HG03575 (cell line): ENCODE data around the gene PSPN.

Experiments used
- ATAC-seq: cut with Tn5 transposase; IDR thresholded peaks from one replicate; pipeline ENCODE4 v1.9.1; 2021; ENCODE audit not compliant: unreplicated experiment, insufficient number of reproducible peaks, low FRiP score; ENCODE audit errors: extremely low read depth

Gene PSPN, protein sequence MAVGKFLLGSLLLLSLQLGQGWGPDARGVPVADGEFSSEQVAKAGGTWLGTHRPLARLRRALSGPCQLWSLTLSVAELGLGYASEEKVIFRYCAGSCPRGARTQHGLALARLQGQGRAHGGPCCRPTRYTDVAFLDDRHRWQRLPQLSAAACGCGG

DNA sequence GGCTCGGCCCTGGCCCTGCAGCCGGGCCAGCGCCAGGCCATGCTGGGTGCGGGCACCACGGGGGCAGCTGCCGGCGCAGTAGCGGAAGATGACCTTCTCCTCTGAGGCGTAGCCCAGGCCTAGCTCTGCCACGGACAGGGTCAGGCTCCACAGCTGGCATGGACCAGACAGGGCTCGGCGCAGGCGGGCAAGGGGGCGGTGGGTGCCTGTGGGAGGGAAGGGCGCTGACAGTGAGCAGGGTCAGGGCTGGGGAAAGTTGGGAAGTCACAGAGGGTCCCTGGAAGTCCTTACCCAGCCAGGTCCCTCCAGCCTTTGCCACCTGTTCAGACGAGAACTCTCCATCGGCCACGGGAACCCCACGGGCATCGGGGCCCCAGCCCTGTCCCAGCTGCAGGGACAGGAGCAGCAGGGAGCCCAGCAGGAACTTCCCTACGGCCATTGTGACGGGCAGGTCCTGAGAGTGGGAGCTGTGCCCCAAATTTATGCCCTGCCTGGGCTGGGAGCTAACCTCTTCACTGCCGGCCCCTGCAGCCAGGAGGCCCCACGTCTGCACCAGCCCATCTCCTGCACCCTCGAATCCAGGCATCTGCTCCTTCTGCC lies at the start of gene PSPN:
Gene PSPN (minus strand): TSS at position 523 of the 600 bp plus-strand sequence. CDS start 84 bp downstream, at position 439.
- ATAC-seq, result no peak

DNA sequence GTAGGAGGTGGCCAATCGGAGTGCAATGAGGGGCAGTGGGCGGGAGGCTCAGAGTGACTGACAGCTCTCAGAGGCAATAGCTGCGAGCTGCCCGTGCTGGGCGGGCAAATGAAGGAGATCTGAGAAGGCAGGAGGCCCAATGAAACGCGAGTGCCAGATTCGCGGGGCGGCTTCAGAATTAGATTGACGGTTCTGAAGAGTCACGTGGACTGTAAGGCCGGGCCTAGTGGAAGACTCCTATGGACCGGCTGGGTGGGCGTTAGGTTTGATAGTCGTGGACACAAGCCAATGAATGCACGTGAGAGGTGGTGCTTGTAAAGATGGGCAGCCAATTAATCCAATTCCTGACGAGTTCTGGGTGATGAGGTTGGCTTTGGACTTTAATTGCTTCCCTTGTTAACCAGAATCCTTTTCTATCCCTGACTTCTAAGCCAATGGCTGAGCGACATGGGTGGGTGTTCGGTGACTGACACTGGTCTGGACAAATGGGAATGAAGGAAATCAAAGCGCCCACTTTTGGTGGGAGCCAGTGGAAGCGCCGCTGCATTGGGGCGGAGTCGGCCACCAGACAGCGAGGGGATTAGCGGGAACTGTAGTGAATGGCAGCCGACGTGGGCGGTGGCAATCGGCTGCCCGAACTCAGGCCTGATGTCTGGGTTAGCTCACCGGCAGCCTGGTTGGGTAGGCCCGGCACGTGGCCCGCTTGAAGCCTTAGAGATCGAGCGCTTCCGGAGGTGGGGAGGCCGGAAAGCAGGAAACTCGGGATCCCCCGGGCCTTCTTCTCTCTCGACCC lies 49.4 kb upstream of the PSPN start:
- ATAC-seq, result peak; percentile 69

DNA sequence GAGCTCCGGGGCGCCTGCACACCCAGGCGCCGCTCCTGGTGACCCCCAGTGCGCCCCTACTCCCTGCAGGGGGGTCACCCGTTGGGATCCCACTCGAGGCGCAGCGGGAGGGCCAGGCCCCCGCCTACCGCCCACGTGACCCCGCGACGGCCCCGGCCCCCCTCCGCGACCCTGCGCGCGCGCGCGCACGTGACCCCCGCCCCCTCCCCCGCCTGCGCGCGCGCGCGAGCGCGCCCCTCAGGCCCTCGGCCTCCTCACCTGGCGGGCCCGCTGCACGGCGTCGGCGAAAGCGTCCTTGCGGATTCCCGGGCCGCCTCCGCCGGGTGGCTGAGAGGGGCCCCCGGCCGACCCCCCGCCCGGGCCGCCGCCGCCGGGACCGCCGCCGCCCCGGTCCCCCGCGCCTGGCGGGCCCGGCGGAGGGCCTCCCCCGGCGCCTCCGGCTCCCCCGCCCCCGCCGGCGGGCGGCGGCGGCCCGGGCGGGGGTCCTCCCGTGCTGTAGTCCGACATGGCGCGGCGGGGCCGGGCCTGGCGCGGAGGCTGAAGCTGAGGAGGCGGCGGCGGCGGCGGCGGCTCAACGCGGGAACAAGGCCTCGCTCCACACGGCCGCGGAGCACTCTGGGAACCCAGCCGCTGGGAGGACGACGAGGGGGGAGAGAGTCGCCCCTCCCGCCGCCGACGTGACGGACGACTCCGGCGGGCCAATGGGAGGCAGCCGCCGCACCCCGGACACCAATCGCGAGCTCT lies 48.6 kb upstream of the PSPN start, which contains the start of gene KHSRP:
Gene KHSRP (minus strand): TSS at position 617 of the 744 bp plus-strand sequence. CDS start 110 bp downstream, at position 507.
- ATAC-seq, result no peak

DNA sequence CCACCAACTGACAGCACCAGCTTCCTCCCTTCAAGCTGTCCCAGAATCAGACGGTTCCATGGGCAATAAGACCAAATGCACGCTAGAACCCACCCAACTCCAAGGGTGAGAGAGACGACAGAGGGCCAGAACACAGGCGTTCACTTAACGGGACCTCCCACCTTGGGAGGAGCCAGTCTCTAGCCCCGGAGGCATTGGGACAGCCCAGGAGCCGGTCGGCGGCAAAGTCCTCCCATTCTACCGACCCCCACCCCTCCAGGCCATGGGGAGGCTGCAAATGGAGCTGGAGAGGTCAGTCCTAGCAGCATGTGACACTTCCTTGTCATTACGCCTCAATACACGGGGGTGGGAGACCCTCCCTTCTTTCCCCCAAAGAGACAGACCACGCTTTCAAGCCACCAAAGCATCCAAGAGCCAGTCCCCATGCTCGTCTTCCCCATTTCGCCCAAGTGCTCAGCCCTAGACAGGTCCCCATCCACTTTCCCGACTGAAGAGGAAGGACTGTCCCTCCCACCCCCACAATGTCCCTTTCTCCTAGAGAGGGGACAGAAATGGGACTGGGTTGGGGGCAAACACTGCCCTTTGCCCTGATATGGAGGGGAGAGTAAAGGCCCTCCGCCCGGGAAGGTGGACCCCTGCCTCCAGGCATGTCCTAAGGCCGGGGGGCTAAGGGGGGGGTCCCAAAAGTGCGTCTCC lies 47.9 kb upstream of the PSPN start:
- no peak for ATAC-seq

DNA sequence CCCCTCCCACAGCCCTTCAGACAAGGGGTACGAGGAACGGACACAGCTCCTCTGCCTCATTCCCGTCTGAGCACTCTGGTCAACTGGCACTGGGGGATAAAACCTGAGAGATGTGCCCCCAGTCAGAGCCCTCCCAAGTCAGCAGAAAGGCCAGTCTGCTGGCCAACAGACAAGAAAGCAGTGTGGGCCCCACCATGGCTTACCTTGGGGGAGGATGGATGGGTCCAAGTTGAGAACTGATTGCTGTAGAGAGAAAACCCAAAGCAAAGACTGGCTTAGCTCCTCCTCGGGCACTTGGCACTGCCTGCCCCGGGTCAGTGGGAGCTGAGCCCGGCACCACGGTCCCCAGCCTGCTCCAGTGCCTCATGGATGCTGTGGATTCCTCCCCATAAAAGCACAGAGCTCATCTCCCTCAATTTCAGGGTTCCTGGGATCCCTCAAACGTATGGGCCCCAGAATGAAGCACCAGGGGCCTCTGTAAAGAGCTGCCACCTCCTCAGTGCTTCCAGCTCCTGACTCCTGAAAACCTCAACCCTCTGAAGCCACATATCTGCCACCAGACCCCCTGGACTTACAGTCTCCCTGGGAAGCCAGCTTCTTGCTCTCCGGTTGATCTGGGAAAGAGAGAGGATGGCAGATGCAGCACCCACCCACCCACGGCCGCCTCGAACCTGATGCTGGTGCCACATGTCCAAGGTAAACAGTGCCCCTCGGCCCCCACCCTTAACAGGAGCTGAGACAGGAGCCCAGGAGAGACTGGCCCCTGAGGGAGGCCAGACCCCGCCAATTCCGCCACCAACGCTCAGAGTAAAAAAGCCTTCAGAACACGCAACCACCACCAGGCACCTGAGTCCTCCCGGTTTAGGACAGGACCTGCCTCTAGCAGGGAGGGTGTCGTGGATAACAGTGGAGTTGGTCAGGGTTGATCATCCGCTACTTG lies 45.6 kb upstream of the PSPN start:
- ATAC-seq, result no peak

DNA sequence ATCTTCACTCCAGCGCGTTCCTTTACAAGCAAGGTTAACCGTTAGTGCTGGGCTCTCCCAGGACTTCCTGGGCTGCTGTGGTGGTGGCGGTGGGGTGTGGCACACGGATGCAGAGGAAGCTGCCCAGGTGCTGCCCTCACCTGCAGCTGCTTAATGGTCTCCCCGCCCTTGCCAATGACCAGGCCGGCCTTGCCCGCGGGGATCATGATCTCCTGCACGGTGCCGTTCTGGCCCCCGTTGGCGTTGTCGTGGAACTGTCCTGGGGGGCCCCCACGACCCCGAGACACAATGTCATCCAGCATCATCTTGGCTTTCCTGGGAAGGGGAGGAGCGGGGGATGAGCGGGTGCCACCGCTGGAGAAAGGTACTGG lies 42.8 kb upstream of the PSPN start:
- ATAC-seq, result no peak

DNA sequence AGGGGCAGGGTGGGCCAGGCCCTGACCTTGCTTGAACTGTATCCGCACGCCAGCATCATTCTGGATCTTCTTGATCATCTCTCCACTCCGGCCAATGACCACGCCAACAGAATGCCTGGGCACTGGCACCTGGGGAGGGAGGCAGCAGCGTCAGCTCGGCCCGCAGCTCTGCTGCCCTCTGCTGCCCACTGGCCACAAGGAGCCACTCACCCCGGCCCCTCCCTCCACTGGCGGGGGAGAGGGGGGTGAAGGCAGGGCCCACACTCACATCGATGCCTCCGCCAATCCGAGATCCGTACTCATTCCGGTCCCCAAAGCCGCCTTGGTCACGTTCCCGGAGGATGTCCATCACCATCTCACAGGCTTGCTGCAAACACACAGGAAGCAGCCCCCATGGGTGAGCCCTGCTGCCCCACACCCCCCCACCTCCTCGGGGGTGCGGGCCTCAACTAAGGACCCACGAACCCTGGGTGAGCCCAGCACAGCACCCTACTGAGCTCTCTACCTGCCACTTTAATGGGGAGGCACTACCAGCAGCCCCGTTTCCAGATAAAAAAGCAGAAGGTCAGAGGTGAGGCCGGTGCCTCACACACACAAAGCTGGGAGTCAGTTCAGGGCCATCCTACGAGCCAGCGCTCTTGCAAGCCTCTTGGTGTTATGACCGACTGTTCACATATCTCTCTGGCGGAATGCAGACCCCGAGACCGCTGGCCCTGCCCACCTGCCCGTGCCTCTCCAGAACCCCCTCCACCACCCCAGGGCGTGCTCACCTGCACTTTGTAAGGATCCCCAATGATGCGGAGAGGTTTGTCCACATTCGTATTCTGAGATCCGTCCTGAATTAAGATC lies 42.2 kb upstream of the PSPN start:
- ATAC-seq, result no peak

DNA sequence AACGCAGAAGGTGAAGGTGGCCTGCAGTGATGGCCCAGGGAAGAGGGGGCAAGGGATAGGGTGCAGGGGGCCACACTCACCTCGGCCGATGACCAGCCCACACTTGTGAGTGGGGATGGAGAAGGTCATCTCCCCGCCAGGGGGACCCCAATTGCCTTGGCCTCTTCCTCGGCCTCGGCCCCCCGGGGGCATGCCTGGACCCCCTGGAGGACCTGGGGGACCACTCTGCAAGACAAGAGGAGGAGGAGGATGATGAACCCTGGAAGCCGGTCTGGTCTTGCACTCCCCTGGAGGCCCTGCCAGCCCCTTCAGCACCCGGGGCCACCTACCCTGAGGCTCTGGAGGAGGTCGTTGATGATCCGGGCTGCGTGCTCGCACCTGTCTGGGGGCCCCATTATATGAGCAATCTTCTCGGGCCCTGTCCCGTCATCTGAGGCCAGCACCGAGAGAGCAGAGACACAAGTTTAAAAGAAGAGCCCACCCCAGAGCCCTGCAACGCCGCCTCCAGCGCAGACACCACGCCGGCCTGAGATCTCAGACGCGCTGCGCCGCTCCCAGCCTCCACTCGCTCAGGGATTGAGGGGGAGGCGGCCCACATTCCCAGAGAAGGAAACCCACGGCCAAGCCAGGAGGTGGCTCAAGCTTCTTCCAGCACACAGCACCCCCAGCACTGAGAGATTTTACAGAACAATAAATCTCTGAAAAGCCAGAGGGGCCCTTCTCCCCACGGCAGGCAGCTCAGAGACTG lies 41.1 kb upstream of the PSPN start:
- no peak for ATAC-seq

DNA sequence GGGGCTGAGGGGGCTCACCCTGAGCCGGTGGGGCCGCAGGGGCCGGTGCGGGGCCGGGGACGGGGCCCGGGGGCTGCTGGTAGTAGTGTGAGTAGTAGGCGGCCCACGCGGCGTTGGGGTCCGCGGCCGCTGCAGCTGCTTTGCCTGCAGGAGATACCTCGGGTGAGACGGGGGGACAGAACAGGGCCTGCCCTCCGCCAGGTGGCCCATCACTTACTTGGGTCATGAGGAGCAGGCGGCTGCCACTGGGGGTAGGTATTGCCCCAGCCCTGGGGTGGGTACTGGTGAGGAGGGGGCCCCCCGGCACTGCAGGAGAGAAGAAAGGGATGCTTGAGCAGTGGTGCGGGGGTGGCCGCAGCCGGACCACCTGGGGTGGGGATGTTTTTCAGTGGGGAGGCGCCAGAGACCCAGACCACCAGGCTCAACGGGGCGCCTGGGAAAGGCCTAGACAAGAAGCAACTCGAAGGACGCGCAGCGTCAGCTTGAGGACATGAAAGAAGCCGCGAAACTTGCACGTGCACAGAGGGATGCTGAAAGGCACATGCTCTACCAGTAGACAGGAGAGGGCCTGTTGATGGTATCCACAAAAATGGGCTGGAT lies 40.0 kb upstream of the PSPN start:
- no peak for ATAC-seq

DNA sequence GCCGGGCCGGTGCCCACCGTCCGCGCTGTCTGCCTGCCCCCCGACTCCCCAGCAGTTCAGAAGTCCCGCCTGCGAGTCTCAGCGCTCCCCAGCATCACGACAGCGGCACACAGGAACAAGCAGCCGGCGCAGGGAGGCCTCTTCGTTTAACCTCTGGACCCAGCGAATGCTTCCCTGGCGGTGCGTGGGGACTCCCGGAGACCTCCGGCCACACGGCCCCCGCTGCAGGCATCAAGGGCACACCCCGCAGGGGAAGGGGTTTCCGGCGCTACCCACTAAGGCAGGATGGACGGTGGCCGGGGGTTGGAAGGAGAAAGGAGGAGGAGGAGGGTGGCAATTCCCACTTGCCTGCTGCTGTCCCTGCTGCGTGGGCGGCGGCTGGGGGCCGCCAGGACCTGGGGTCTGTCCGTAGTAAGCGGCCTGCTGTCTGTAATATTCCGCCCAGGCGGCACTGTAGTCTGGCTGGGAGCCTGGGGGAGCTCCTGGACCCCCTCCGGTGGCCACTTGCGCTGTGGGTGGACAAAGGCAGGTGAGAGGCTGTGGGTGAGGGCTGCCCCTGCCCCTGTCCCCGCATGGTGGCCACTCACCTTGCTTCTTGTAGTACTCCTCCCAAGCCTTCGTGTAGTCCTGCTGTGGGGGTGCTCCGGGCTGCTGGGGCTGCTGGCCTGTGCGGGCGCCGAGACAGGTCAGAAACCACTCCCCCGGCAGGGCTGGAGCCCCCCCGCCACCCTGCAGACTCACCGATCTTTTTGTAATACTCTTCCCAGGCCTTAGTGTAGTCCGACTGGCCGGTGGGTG lies 39.3 kb upstream of the PSPN start:
- ATAC-seq, result no peak

DNA sequence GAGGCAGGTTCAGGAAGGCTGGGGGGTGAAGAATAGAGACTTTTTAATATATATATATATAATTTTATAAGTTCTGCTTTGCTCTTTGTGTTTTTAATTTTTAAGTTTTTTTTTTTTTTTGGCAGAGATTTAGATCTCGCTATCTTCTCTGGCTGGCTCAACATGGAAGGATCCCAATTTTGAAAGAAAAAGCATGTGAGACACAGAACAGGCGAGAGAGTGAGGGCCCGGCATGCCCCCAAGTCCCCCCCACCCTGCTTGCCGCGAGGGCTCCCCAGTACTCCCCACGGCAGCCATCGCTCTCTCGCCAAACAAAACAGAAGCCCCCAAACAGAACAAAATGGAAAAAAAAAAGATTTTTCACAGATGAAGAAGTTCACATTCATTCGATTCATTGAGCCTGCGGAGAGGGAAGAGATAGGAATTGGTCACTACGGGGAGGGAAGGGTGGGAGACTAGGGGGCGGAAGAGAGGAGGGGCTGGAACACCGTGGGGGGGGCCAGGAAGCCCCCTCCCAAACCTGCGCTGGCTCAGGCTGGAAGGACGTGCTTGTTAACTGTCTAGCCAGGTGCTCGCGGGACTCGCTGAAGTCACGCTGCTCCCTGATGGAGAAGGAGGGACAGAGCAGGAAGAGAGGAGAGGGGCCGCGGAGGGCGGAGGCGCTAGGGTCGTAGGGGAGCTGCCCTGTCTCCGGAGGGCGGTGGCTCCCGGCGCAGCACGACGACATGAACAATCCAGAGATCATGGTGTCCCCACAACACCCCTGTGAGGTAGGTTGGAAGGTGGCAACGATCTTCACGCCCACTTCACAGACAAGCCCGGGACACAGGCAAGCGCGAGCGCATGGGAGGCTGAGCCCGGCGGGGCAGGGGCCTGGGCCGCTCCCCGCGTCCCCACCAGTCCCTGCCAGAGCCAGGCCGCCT lies 38.2 kb upstream of the PSPN start:
- no peak for ATAC-seq

DNA sequence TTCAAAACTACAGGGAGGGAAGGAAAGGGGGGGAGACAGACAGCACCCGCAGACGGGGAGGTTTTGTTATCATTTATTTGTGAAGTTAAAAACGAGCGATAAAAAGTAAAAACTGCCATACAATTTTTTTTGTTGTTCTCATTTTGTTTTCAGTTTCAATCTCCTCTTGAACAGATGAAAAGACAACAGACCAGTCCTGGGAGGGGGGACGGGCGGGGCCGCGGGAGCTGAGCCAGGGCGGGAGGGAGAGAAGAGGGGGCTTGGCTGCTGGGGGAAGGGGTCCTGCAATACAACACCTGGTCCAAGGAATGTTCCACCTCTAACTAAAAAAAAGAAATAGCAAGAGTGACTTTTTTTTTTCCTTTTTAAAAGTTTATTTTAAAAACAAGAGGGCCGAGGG lies 37.6 kb upstream of the PSPN start:
- no peak for ATAC-seq

DNA sequence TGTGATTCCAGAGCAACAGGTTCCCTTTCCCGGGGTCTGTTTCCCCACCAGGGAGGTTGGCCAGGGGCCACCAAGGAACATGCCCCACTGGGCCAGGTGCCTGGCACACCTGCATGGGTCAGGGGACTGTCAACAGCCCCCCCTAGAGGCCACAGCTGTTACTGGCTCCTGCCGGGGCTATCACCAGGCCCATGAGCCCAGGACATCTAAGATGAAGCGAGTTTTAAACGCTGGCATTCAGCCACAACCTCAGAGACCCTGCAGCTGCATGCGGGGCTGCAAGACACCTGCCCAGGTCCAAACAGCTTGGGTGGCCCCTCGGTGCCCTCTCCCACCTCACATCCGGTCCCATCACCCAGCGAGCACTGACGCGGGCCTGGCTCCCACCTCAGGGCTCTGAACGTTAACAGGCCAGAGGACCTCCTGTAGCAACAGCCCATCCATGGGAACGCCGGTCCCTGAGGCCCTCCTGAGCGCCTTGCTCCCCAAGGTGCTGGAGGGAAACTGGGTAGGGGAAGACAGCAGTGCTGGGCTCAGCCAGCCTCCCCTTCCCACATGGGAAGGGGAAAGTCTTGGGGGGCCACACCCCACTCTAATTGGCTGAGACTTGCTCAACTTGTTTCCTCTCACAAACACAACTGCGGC lies 36.8 kb upstream of the PSPN start:
- no peak for ATAC-seq

DNA sequence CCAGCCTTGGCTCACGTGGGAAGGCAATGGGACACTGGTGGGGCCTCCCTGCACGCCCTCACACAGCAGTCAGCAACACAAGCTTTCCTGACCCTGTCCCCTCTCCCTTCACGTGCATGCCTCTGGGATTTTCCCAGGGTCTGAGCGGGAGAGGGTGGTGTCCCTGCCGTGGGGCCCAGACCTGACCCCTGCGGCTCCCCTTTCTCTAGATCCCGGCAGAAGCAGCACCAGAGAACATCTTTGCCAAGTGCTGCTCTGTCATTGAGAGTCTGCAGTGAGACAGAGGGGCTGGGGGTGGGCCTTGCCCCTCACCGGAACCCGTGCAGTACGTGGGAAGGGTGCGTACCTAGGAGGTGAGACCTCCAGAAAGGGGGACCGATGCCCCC lies 36.3 kb upstream of the PSPN start:
- ATAC-seq, result no peak
